ENCODE results near the gene SCGB1A1.

Gene SCGB1A1

DNA sequence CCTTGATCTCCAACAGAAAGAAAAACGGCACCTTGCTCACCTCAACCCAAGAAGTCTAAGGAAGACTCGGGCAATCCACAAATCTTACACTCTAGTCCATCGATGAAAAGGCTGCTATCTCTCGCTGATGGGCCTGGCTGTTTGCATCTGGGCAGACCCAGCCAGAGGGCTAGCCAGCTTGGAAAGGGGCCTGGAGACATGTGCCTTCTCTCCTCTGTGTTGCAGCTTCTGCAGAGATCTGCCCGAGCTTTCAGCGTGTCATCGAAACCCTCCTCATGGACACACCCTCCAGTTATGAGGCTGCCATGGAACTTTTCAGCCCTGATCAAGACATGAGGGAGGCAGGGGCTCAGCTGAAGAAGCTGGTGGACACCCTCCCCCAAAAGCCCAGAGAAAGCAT is 3.2 kb downstream of the SCGB1A1 start:
- H3K36me3 ChIP-seq (ENCODE audit: insufficient read depth, low read length): no peaks in the 10 kb centered on the region
- H3K9ac ChIP-seq (ENCODE audit: low read depth, low read length): no peak overlapping the region

DNA sequence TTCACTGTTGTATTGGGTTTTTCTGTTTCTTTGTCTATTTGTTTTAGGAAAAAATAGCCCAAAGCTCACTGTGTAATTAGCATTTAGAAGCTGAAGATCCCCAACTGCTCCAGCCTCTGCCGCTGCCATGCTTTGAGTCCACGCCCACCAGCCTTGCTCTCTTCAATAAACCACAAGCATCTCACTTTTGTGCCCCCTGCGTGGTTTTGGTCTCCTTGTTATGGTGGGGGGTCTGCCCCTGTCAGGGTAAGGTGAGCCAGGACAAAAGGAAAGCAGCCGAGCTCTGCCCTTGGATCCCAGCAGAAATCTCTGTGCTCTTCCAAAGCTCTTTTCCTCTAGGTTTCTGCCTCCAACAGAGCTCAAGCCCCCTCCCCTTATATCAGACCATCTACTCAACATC is 4.2 kb downstream of the SCGB1A1 start:
- Histone ChIP-seq H3K4me1 (ENCODE audit: insufficient read depth, low read length) (peaks cover 10% of the 10 kb centered on the region), H3K9me3 (ENCODE audit: control insufficient read depth, insufficient read depth, low read length) (no peaks in the 10 kb centered on the region), H3K9ac (ENCODE audit: low read depth, low read length) (no peak overlapping the region), H3K36me3 (ENCODE audit: insufficient read depth, low read length) (no peaks in the 10 kb centered on the region)

More for the DNA sequence above, 3.2 kb downstream of the SCGB1A1 start:
- no peaks in the 10 kb centered on the region for H3K9me3 ChIP-seq (ENCODE audit: control insufficient read depth, insufficient read depth, low read length)
- H3K4me1 ChIP-seq (ENCODE audit: insufficient read depth, low read length): peaks cover 4% of the 10 kb centered on the region

DNA sequence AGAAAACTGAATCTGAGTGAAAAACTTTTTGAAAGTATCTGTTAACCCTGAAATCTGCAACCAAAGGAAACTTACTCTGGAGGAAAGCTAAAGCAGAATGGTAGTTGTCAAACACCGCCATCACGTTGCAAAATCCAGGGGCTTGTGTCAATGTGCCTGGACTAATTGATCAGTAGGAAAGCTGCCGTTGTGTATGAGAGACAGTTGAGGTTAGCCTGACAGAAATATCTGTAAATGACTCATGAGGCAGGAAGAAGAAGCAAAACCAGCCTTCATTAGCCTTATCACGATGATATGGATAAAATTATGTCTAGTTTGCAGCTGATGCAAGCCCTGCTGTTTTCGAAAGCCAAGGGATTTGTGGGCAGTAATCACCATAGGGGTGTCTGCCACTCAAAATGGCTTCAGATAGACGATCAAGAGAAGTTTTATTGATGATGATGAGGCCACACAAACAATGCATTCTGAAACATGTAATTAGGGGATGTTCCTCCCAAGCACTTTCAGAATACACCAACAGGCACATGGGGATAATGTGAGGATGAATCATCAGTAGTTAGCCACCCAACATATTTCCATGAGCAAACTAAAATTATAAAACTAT is 8.9 kb downstream of the SCGB1A1 start:
- peaks cover 15% of the 10 kb centered on the region for H3K4me1 ChIP-seq (ENCODE audit: insufficient read depth, low read length)

DNA sequence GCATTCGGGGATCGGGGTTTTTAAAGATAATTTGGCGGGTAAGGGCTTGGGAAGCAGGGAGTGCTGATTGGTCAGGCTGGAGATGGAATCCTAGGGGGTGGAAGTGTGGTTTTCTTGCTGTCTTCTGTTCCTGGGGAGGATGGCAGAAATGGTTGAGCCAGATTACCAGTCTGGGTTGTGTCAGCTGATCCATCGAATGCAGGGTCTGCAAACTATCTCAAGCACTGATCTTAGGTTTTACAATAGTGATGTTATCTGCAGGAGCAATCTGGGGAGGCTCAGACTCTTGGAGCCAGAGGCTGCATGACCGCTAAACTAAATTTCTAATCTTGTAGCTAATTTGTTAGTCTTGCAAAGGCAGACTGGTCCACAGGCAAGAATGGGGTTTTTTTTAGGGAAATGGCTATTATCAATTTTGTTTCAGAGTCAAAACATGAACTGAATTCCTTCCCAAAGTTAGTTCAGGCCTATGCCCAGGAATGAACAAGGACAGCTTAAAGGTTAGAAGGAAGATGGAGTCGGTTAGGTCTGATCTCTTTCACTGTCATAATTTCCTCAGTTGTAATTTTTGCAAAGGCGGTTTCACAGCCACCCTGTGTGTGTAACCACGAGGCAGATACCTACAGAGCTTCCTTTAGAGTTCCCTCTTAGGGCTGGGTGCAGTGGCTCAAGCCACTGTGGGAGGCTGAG is 10.2 kb downstream of the SCGB1A1 start:
- Histone ChIP-seq H3K36me3 (ENCODE audit: insufficient read depth, low read length) (no peaks in the 10 kb centered on the region), H3K4me1 (ENCODE audit: insufficient read depth, low read length) (peaks cover 22% of the 10 kb centered on the region), H3K9ac (ENCODE audit: low read depth, low read length) (no peak overlapping the region), H3K9me3 (ENCODE audit: control insufficient read depth, insufficient read depth, low read length) (no peaks in the 10 kb centered on the region)

More for the DNA sequence above, 8.9 kb downstream of the SCGB1A1 start:
- no peaks in the 10 kb centered on the region for H3K9me3 ChIP-seq (ENCODE audit: control insufficient read depth, insufficient read depth, low read length)
- H3K36me3 ChIP-seq (ENCODE audit: insufficient read depth, low read length): no peaks in the 10 kb centered on the region
- no peak overlapping the region for H3K9ac ChIP-seq (ENCODE audit: low read depth, low read length)

DNA sequence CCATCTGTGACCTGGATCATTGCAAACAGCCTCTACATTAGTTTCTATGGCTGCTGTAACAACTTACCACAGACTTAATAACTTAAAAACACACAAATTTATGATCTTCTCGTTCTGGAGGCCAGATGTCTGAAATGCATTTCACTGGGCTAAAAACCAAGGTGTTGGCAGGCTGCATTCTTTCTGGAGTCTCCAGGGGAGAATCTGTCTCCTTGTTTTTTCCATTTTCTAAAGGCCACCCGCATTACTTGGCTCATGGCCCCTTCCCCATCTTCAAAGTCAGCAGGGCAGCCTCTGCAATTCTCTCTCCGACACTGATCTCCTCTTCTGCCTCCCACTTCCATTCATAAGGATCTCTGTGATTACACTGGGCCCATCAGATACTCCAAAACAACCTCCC is 11.6 kb downstream of the SCGB1A1 start:
- no peak overlapping the region for H3K9ac ChIP-seq (ENCODE audit: low read depth, low read length)
- no peaks in the 10 kb centered on the region for H3K36me3 ChIP-seq (ENCODE audit: insufficient read depth, low read length)
- H3K4me1 ChIP-seq (ENCODE audit: insufficient read depth, low read length): peaks cover 23% of the 10 kb centered on the region
- H3K9me3 ChIP-seq (ENCODE audit: control insufficient read depth, insufficient read depth, low read length): no peaks in the 10 kb centered on the region

DNA sequence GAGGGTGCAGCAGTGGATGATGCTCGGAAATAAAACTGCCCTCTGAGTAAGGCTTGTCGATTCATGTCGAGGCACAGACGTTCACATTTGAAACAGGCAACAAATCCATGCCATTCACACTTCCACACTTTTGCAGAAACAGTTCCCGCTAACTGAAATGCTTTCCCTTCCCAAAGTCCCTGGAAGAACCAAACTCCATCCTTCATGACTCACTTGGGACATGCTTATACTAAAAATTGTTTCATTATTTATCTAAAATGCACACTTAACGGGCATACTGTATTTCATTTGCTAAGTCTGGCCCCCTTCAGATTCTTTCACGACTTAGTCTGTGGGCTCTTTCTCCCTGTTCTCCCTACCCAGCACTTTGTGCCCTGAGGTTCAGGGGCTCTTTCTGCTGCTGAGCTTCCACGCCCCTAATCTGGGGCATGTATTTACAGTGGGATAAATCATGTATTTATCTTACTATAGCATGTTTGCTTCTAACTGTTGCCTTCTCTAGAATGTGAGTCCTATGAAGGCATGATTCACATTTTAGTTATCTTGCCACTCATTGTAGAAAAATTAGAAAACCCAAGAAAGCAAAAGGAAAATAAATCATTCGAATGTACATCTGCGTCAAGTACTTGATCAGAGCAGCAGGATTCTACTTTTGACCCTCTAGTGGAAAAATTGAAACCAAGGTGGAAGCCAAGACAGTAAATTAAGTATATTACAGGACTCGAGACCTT is 12.5 kb downstream of the SCGB1A1 start:
- Histone ChIP-seq H3K4me1 (ENCODE audit: insufficient read depth, low read length) (peaks cover 23% of the 10 kb centered on the region), H3K9ac (ENCODE audit: low read depth, low read length) (no peak overlapping the region), H3K36me3 (ENCODE audit: insufficient read depth, low read length) (no peaks in the 10 kb centered on the region), H3K9me3 (ENCODE audit: control insufficient read depth, insufficient read depth, low read length) (no peaks in the 10 kb centered on the region)

DNA sequence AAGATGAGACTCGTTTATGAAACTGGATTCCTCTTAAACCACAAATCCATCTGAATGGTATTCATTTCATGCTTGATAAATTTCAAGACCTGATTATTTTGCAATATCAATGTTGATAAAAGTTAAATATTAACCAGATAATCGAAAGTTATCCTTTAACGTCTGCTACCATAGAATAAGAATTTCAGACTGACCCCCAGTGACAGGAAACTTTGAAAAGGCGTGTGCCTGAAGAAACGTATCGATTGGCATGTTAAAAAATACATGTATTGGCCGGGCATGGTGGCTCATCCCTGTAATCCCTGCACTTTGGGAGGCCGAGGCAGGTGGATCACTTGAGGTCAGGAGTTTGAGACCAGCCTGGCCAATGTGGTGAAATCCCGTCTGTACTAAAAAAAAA is 13.9 kb downstream of the SCGB1A1 start:
- H3K4me1 ChIP-seq (ENCODE audit: insufficient read depth, low read length): peaks cover 17% of the 10 kb centered on the region; the same call in 1 of the 2 replicates
- no peak overlapping the region for H3K9ac ChIP-seq (ENCODE audit: low read depth, low read length)
- no peaks in the 10 kb centered on the region for H3K9me3 ChIP-seq (ENCODE audit: control insufficient read depth, insufficient read depth, low read length)
- H3K36me3 ChIP-seq (ENCODE audit: insufficient read depth, low read length): no peaks in the 10 kb centered on the region

DNA sequence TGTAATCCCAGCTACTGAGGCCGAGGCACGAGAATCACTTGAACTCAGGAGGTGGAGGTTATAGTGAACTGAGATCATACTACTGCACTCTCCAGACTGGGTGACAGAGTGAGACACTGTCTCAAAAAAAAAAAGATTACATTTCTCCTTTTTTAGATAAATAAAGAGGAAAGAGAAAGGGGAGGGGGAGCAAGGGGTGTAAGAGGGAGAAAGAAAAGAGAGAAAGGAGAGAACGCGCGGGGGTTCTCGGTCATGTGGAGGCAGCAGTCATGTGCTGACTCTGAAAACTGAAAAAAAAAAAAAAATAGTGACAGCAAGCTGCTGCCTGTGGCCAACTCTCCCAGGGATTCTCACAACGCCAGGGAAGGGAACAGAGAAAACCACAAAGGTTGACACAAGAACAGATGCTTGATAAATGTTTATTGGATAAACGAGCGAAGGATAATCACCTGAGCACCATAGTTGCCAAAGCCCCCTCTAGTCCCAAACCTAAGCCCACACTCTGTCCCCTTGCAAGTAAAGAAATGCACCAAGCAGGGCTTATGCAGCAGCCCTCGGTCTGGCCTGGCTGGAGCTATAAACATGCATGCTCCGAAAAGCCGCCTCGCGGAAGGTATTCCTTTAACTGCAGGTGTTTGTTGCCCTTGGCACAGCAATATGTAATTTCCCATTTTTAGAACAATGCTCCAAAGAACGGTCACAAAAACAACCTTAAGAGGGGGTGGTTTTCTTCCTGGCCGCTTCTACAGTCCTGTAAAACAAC is 14.5 kb downstream of the SCGB1A1 start:
- no peaks in the 10 kb centered on the region for H3K36me3 ChIP-seq (ENCODE audit: insufficient read depth, low read length)
- H3K4me1 ChIP-seq (ENCODE audit: insufficient read depth, low read length): peaks cover 14% of the 10 kb centered on the region; the same call in 1 of the 2 replicates
- no peaks in the 10 kb centered on the region for H3K9me3 ChIP-seq (ENCODE audit: control insufficient read depth, insufficient read depth, low read length)
- no peak overlapping the region for H3K9ac ChIP-seq (ENCODE audit: low read depth, low read length)

DNA sequence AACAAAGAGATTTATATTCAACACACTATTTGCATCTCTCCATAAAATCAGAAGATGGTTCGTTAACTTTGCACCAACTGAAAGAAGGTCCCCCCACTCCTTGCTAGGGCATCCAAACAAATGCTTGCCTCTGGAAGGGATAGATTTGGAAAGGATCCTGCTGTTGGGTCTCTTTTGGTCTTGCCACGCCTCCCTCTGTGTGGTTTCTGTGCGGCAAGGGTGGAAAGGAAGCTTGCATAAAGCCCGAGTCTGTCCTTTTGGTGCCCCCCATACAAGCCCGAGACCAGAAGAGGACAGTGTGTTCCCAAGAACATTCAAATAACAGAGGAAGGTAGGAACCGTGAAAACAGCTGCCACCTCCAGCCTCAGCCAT is 15.1 kb downstream of the SCGB1A1 start:
- Histone ChIP-seq H3K9me3 (ENCODE audit: control insufficient read depth, insufficient read depth, low read length) (no peaks in the 10 kb centered on the region), H3K4me1 (ENCODE audit: insufficient read depth, low read length) (peaks cover 10% of the 10 kb centered on the region; the same call in 1 of the 2 replicates), H3K9ac (ENCODE audit: low read depth, low read length) (no peak overlapping the region), H3K36me3 (ENCODE audit: insufficient read depth, low read length) (no peaks in the 10 kb centered on the region)

DNA sequence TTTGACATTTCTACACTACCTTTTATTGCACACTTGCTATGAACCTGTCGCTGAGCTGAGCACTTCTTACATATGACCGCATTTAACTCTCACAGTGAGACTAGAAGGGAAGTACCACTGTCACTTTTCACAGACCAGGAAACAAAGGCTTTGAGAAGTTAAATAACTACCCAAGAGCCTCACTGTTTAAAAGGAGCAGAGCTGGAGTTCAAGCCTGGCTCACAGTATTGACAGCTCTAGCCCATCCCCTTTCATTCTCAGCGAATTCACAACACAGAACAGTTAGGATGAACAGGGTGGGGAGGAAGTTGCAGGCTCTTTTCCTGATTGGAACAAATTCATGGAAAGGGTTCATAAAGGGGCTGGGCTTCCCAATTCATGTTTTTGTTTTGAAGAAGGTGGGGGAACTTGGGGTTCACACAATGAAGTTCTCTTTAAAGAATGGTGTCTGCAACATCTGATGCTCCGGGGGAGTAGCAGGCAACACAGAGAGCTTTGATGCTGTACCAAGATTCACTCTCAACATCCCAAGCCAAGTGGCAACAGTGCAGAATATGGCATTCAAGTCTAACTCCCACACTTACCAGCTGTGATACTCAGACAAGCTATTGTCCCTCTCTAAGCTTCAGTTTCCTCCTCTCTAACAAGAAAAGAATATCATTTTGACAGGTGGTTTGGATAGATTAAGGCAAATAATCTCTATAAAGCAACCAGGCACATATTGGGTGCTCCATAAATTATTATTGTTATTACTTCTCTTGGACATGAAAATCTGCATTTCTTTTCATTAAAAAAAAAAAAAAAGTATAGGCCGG is 17.2 kb downstream of the SCGB1A1 start:
- Histone ChIP-seq H3K9me3 (ENCODE audit: control insufficient read depth, insufficient read depth, low read length) (no peaks in the 10 kb centered on the region), H3K4me1 (ENCODE audit: insufficient read depth, low read length) (peaks cover 16% of the 10 kb centered on the region), H3K36me3 (ENCODE audit: insufficient read depth, low read length) (no peaks in the 10 kb centered on the region), H3K9ac (ENCODE audit: low read depth, low read length) (no peak overlapping the region)

DNA sequence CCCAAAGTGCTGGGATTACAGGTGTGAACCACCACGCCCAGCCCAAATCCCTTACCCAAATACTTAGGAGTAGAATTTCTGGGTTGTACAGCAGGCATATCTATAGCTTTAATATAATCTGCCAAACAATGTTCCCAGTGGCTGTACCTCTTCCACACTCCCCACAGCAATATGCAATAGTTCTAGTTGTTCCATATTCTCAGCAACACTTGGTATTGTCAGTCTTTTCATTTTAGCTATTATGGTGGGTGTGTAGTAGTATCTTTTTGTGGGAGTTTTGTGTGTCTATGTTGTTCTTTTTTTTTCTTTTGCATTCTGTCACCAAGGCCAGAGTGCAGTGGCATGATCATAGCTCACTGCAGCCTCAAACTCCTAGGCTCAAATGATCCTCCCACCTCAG is 18.8 kb downstream of the SCGB1A1 start:
- peaks cover 16% of the 10 kb centered on the region for H3K4me1 ChIP-seq (ENCODE audit: insufficient read depth, low read length)
- H3K9ac ChIP-seq (ENCODE audit: low read depth, low read length): no peak overlapping the region
- H3K9me3 ChIP-seq (ENCODE audit: control insufficient read depth, insufficient read depth, low read length): no peaks in the 10 kb centered on the region
- H3K36me3 ChIP-seq (ENCODE audit: insufficient read depth, low read length): no peaks in the 10 kb centered on the region

DNA sequence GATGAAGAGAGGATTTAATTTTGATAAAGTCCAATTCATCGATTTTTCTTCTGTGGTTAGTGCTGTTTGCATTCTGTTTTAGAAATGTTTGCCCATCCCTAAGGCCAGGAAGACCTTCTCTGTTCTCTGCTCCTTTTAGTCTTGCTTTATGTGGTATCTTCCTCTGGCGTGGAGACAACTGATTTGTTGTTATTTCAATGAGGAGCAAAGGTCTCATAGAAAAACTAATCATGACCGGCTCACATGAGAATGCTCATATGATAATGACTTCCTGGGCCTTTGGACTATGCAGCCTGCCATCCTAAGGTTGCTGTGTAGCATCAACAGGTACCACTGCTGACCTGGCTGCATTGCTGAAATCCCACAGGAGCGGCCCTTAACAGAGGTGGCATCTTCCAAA is 19.8 kb downstream of the SCGB1A1 start:
- H3K4me1 ChIP-seq (ENCODE audit: insufficient read depth, low read length): peaks cover 13% of the 10 kb centered on the region
- H3K36me3 ChIP-seq (ENCODE audit: insufficient read depth, low read length): no peaks in the 10 kb centered on the region
- no peak overlapping the region for H3K9ac ChIP-seq (ENCODE audit: low read depth, low read length)
- H3K9me3 ChIP-seq (ENCODE audit: control insufficient read depth, insufficient read depth, low read length): no peaks in the 10 kb centered on the region

DNA sequence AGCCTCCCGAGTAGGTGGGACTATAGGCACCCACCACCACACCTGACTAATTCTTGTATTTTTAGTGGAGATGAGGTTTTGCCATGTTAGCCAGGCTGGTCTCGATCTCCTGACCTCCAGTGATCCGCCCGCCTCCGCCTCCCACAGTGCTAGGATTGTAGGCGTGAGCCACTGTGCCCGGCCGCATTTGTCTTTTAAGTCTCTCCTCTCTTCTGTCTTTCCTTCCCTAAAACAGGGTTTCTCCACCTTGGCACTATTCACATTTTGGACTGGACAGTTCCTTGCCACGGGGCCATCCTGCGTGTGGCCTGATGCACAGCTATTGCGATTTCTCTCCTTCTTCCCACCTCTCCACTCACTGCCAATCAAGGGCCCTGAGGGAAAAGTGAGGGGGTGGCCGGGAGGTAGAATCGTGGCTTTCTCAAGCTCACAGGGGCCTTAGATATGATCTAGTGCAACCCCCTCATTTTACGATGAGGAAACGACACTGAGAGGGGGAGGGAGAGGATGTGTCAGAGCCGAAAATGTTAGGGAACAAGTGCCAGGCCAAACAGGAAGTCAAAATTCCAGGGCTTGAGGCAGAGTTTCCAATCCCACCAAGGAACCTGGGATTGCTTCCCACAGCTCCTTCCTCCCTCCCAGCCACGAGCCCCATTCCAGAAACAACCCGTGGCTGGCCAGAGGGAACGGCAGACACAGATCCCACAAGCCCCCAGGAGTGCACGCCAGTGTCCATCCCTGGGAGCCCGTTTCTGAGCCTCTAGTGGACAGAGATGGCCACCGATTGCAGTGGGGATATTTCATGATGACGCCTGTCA is 21.2 kb downstream of the SCGB1A1 start:
- H3K36me3 ChIP-seq (ENCODE audit: insufficient read depth, low read length): no peaks in the 10 kb centered on the region
- no peaks in the 10 kb centered on the region for H3K9me3 ChIP-seq (ENCODE audit: control insufficient read depth, insufficient read depth, low read length)
- H3K4me1 ChIP-seq (ENCODE audit: insufficient read depth, low read length): peaks cover 18% of the 10 kb centered on the region
- H3K9ac ChIP-seq (ENCODE audit: low read depth, low read length): no peak overlapping the region

Measured in ES-I3 (cell line).